GM18873 (cell line): ENCODE results near the gene OR5A1.
"Not testable (repeated sequence)": the region's sequence is repeated elsewhere in the genome, so short reads cannot be mapped to it uniquely, and the experiment has no call there.

Experiments used
- ATAC-seq: cut with Tn5 transposase; IDR thresholded peaks from one replicate; pipeline ENCODE4 v1.9.1; 2021; ENCODE audit warnings: mild to moderate bottlenecking, moderate library complexity, moderate number of reproducible peaks; ENCODE audit not compliant: unreplicated experiment, low FRiP score

OR5A1 gene

GRCh38 chr11:59436169-59436568 is at the start of gene OR5A1:
OR5A1 (plus strand) TSS chr11:59436469; CDS start chr11:59443169, 6,700 bp downstream.
- ATAC-seq, result no peak

GRCh38 chr11:59394186-59394585 is 42.1 kb upstream of the OR5A1 start:
- no peak for ATAC-seq

GRCh38 chr11:59400461-59401261 is 35.6 kb upstream of the OR5A1 start:
- ATAC-seq, result no peak

- ATAC-seq, result no peak
These were observed 35.1 kb upstream of the OR5A1 start for GRCh38 chr11:59401262-59401552.

GRCh38 chr11:59403546-59403945 is 32.7 kb upstream of the OR5A1 start:
- no peak for ATAC-seq

GRCh38 chr11:59413646-59414045 is 22.6 kb upstream of the OR5A1 start:
- no peak for ATAC-seq

- ATAC-seq, result no peak
These were observed 21.2 kb upstream of the OR5A1 start for GRCh38 chr11:59415111-59415510.

GRCh38 chr11:59416613-59417012 is 19.7 kb upstream of the OR5A1 start:
- no peak for ATAC-seq

GRCh38 chr11:59417023-59417422 is 19.2 kb upstream of the OR5A1 start:
- no peak for ATAC-seq

GRCh38 chr11:59418156-59418555 is 18.1 kb upstream of the OR5A1 start:
- no peak for ATAC-seq

GRCh38 chr11:59423835-59424234 is 12.4 kb upstream of the OR5A1 start:
- no peak for ATAC-seq

- no peak for ATAC-seq
These were observed 11.1 kb upstream of the OR5A1 start for GRCh38 chr11:59425131-59425530.

- ATAC-seq, result no peak
These were observed 9.8 kb upstream of the OR5A1 start, which contains the start of gene OR5A2 for GRCh38 chr11:59426361-59427067. OR5A2 (minus strand) TSS chr11:59426413; CDS start chr11:59422953, 3,460 bp downstream.

GRCh38 chr11:59427068-59427382 is 9.2 kb upstream of the OR5A1 start:
- no peak for ATAC-seq

- ATAC-seq, result peak; percentile 62
These were observed 6.2 kb upstream of the OR5A1 start for GRCh38 chr11:59429924-59430516.

- ATAC-seq, result no peak
These were observed 1.5 kb downstream of the OR5A1 start for GRCh38 chr11:59437770-59438169.

GRCh38 chr11:59445624-59446023 is 9.4 kb downstream of the OR5A1 start:
- not testable (repeated sequence) for ATAC-seq

GRCh38 chr11:59448484-59448883 is 12.2 kb downstream of the OR5A1 start:
- no peak for ATAC-seq

- ATAC-seq, result no peak
These were observed 20.4 kb downstream of the OR5A1 start, which contains the start of gene OR4D6 for GRCh38 chr11:59456661-59457060. OR4D6 (plus strand) TSS chr11:59456961; CDS start chr11:59456961, 0 bp downstream.

GRCh38 chr11:59459916-59460315 is 23.6 kb downstream of the OR5A1 start:
- ATAC-seq, result no peak

- ATAC-seq, result no peak
These were observed 26.9 kb downstream of the OR5A1 start for GRCh38 chr11:59463190-59463641.
